ENCODE data around the gene TOX3. TPM values are rescaled to one million over a fixed set of nuclear protein-coding genes. Genes with fewer than 3 reads are reported as not detected.

The TOX3 gene
- total and polyA plus RNA-seq, 2 donors (not counting 3 experiments of a cell fraction or from before 2014, with no cell fraction given) = not detected

DNA sequence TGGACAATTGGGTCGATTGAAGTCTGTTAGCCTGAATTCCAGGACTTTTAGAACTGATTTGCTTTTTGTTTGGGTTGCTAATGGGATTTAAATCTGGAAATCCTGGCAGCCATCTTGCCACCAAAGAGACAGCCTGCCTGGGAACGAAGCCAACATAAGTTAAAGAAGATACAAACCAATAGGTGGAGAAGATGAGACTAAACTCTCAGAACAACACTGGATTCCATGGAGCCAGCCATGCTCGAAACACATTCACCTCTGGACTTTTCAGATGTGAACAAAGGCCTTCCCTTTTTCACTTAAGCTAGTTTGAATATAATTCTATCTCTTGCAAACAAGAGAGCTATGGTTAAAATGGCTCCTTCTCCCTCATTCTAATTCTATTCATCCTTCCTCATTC lies 135.9 kb downstream of the TOX3 start:
- intact Hi-C loops (cut with micrococcal nuclease) = no loop called here
- ChIA-PET CTCF (no interaction called here), POLR2A (no interaction called here)
- Histone ChIP-seq H4K20me1 (replicated peaks; ENCODE audit: control insufficient read depth, extremely low read depth, insufficient read depth, low read length) (no peaks in the 10 kb centered on the region), H3K9ac (replicated peaks; ENCODE audit: extremely low read depth, insufficient read depth, low read length) (no peak overlapping the region), H3K9me1 (replicated peaks; ENCODE audit: control insufficient read depth, extremely low read depth, insufficient read depth, low read length) (no peaks in the 10 kb centered on the region), H3K4me2 (ENCODE audit: insufficient read depth, low read length) (no peak overlapping the region), H3K9me3 (replicated peaks; ENCODE audit: control insufficient read depth, insufficient read depth, low read length) (no peaks in the 10 kb centered on the region), H3K4me3 (replicated peaks in 1 of 3; ENCODE audit: insufficient read depth in 1 of 3, low read depth in 1 of 3, low read length in 3 of 3) (no peak overlapping the region), H2AFZ (ENCODE audit: low read depth, low read length) (no peak overlapping the region), H3K4me1 (ENCODE audit: control insufficient read depth, extremely low read depth, insufficient read depth, low read length) (no peaks in the 10 kb centered on the region), H3K36me3 (ENCODE audit: control insufficient read depth in 2 of 2, extremely low read depth in 1 of 2, insufficient read depth in 2 of 2, low read length in 2 of 2) (no peaks in the 10 kb centered on the region), H3K27ac (ENCODE audit: insufficient read depth, low read depth, low read length) (no peak overlapping the region), H3K27me3 (ENCODE audit: control insufficient read depth in 2 of 2, insufficient read depth in 2 of 2, low read length in 2 of 2) (no peaks in the 10 kb centered on the region), H3K79me2 (ENCODE audit: control insufficient read depth, insufficient read depth, low read length) (no peaks in the 10 kb centered on the region)
- BruUV-seq (replicated peaks) = no TSS peak
- FAIRE-seq = no peak
- dilution Hi-C loops (cut with MboI; ENCODE audit: extremely low pct_ligation_motif_present, low sequenced_read_pairs) = no loop called here
- TF ChIP-seq MYC (IDR thresholded peaks at IDR 0.05; ENCODE audit: low read depth, low read length) = no peak
- TF ChIP-seq EZH2 (IDR thresholded peaks at IDR 0.05; ENCODE audit: borderline replicate concordance, low read depth, low read length, severe bottlenecking) = no peak
- TF ChIP-seq POLR2AphosphoS5 (IDR thresholded peaks at IDR 0.05; ENCODE audit: insufficient read depth, low read depth, low read length) = no peak
- TF ChIP-seq, protein P1, sequence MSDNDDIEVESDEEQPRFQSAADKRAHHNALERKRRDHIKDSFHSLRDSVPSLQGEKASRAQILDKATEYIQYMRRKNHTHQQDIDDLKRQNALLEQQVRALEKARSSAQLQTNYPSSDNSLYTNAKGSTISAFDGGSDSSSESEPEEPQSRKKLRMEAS (IDR thresholded peaks at IDR 0.05; ENCODE audit: insufficient read depth, insufficient read length) = no peak
- no peak for TF ChIP-seq POLR2A (IDR thresholded peaks at IDR 0.05; ENCODE audit: low read depth, low read length)
- TF ChIP-seq, protein P2, sequence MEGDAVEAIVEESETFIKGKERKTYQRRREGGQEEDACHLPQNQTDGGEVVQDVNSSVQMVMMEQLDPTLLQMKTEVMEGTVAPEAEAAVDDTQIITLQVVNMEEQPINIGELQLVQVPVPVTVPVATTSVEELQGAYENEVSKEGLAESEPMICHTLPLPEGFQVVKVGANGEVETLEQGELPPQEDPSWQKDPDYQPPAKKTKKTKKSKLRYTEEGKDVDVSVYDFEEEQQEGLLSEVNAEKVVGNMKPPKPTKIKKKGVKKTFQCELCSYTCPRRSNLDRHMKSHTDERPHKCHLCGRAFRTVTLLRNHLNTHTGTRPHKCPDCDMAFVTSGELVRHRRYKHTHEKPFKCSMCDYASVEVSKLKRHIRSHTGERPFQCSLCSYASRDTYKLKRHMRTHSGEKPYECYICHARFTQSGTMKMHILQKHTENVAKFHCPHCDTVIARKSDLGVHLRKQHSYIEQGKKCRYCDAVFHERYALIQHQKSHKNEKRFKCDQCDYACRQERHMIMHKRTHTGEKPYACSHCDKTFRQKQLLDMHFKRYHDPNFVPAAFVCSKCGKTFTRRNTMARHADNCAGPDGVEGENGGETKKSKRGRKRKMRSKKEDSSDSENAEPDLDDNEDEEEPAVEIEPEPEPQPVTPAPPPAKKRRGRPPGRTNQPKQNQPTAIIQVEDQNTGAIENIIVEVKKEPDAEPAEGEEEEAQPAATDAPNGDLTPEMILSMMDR (IDR thresholded peaks at IDR 0.05; ENCODE audit: extremely low read depth in 1 of 2, insufficient read depth in 1 of 2, low read depth in 1 of 2, low read length in 2 of 2) = no peak
- TF ChIP-seq FOS (IDR thresholded peaks at IDR 0.05; ENCODE audit: borderline replicate concordance, insufficient read depth, low read length) = no peak
- TF ChIP-seq GATA2 (IDR thresholded peaks at IDR 0.05; ENCODE audit: insufficient read depth, insufficient read length, low read depth, low read length) = no peak
- no peak for TF ChIP-seq JUN (IDR thresholded peaks at IDR 0.05; ENCODE audit: borderline replicate concordance, insufficient read depth, insufficient read length, low read depth)
- no peak for DNase-seq (ENCODE audit: low read depth, low spot score)
